Mesenchymal stem cell (in vitro differentiated cells and primary cell): Measurements from ENCODE around the gene ANO4.

Experiments used
- DNase-seq: peaks from one replicate; pipeline ENCODE4 v3.0.0-alpha.2; 2013
- H2AFZ ChIP-seq: one replicate; pipeline ENCODE4 v1.6.1; 2013; ENCODE audit warnings: low read depth, mild to moderate bottlenecking, control low read depth, inconsistent platforms, low read length, moderate library complexity
- H2AK5ac ChIP-seq: 2 replicates; pipeline ENCODE4 v1.6.1; 2013; ENCODE audit warnings: low read length, moderate library complexity, mild to moderate bottlenecking, inconsistent platforms; ENCODE audit not compliant: severe bottlenecking
- H2BK120ac ChIP-seq: one replicate; pipeline ENCODE4 v1.6.1; 2013; ENCODE audit warnings: low read depth, mild to moderate bottlenecking, inconsistent platforms, low read length, moderate library complexity
- H2BK12ac ChIP-seq, 2 experiments: one replicate each; pipeline ENCODE4 v1.6.1; 2013; ENCODE audit warnings: inconsistent platforms in 2 of 2, low read length in 2 of 2, mild to moderate bottlenecking in 2 of 2, moderate library complexity in 2 of 2, control low read depth in 1 of 2
- H2BK15ac ChIP-seq: one replicate; pipeline ENCODE4 v1.6.1; 2013; ENCODE audit warnings: mild to moderate bottlenecking, low read depth, inconsistent platforms; ENCODE audit not compliant: poor library complexity, severe bottlenecking
- H2BK5ac ChIP-seq: 2 replicates; pipeline ENCODE4 v1.6.1; 2013; ENCODE audit warnings: low read depth, mild to moderate bottlenecking, low read length, control low read depth, inconsistent platforms; ENCODE audit not compliant: poor library complexity, severe bottlenecking
- H3K14ac ChIP-seq, 2 experiments: one replicate each; pipeline ENCODE4 v1.6.1; 2013; ENCODE audit warnings: inconsistent platforms in 2 of 2, low read length in 2 of 2, control low read depth in 1 of 2, mild to moderate bottlenecking in 1 of 2, moderate library complexity in 1 of 2
- H3K18ac ChIP-seq, 2 experiments: one replicate each; pipeline ENCODE4 v1.6.1; 2013; ENCODE audit warnings: inconsistent platforms in 2 of 2, low read length in 2 of 2, control low read depth in 1 of 2, low read depth in 1 of 2, mild to moderate bottlenecking in 1 of 2
- H3K23ac ChIP-seq, 2 experiments: one replicate each; pipeline ENCODE4 v1.6.1; 2013; ENCODE audit warnings: inconsistent platforms in 2 of 2, low read length in 2 of 2, mild to moderate bottlenecking in 2 of 2, moderate library complexity in 2 of 2, control low read depth in 1 of 2
- H3K27ac ChIP-seq: 2 replicates; pipeline ENCODE4 v1.5.1; 2013; ENCODE audit warnings: mild to moderate bottlenecking, moderate library complexity, low read length, control low read depth, inconsistent platforms; ENCODE audit not compliant: poor library complexity, severe bottlenecking
- H3K27me3 ChIP-seq, 2 experiments: 2 replicates each; pipeline versions ENCODE4 v1.6.1 to v1.7.0; 2013; ENCODE audit warnings: low read length in 2 of 2, mild to moderate bottlenecking in 2 of 2, moderate library complexity in 2 of 2, control low read depth in 1 of 2, inconsistent platforms in 1 of 2; ENCODE audit not compliant: control insufficient read depth in 1 of 2, insufficient read depth in 1 of 2
- H3K36me3 ChIP-seq, 2 experiments: 2 replicates each; pipeline versions ENCODE4 v1.6.1 to v1.7.0; 2013; ENCODE audit warnings: low read length in 2 of 2, control low read depth in 1 of 2, inconsistent platforms in 1 of 2, low read depth in 1 of 2, mild to moderate bottlenecking in 1 of 2; ENCODE audit not compliant: insufficient read depth in 2 of 2, control insufficient read depth in 1 of 2
- H3K4ac ChIP-seq, 2 experiments: one replicate each; pipeline ENCODE4 v1.6.1; 2013; ENCODE audit warnings: inconsistent platforms in 2 of 2, low read length in 2 of 2, mild to moderate bottlenecking in 2 of 2, moderate library complexity in 2 of 2, control low read depth in 1 of 2, low read depth in 1 of 2
- H3K4me1 ChIP-seq: 2 replicates; pipeline ENCODE4 v1.6.1; 2013; ENCODE audit warnings: low read depth, low read length, control low read depth; ENCODE audit not compliant: control insufficient read depth, insufficient read depth
- H3K4me2 ChIP-seq: 2 replicates; pipeline ENCODE4 v1.6.1; 2013; ENCODE audit warnings: low read length, mild to moderate bottlenecking, inconsistent platforms; ENCODE audit not compliant: poor library complexity, severe bottlenecking
- H3K4me3 ChIP-seq, 2 experiments: 2 replicates each; pipeline versions ENCODE4 v1.5.1 to v1.7.0; 2013; ENCODE audit warnings: low read length in 2 of 2, mild to moderate bottlenecking in 2 of 2, control low read depth in 1 of 2, low read depth in 1 of 2; ENCODE audit not compliant: insufficient read depth in 1 of 2
- H3K79me1 ChIP-seq: replicated peaks from 2 replicates; pipeline ENCODE4 v1.6.1; 2013; ENCODE audit warnings: mild to moderate bottlenecking, control low read depth, low read length, inconsistent platforms; ENCODE audit not compliant: poor library complexity, severe bottlenecking
- H3K9ac ChIP-seq: 2 replicates; pipeline ENCODE4 v1.7.0; 2013; ENCODE audit warnings: mild to moderate bottlenecking, low read length, moderate library complexity
- H3K9me3 ChIP-seq: 2 replicates; pipeline ENCODE4 v1.7.0; 2013; ENCODE audit warnings: mild to moderate bottlenecking, low read length; ENCODE audit not compliant: control insufficient read depth
- H4K8ac ChIP-seq: one replicate; pipeline ENCODE4 v1.6.1; 2013; ENCODE audit warnings: inconsistent platforms, mild to moderate bottlenecking, low read length, moderate library complexity
- H4K91ac ChIP-seq: one replicate; pipeline ENCODE4 v1.6.1; 2013; ENCODE audit warnings: mild to moderate bottlenecking, low read length, inconsistent platforms
- WGBS: methylation state at CpG from one replicate; pipeline ENCODE4 v1.1.7; 2013; ENCODE audit warnings: mixed read lengths; 5-methylcytosine and 5-hydroxymethylcytosine counted together

Gene ANO4

GRCh38 chr12:101068402-101068801, 273.8 kb downstream of the ANO4 start:
- Histone ChIP-seq H3K36me3 (no peaks in the 10 kb centered on the region), H2AK5ac (no peak overlapping the region), H3K4me2 (no peak overlapping the region), H3K27me3 (no peaks in the 10 kb centered on the region), H4K91ac (no peak overlapping the region), H2AFZ (no peak overlapping the region), H2BK15ac (no peak overlapping the region), H3K23ac (no peak overlapping the region), H3K79me1 (no peaks in the 10 kb centered on the region), H3K4me1 (no peaks in the 10 kb centered on the region), H2BK120ac (no peak overlapping the region), H4K8ac (no peak overlapping the region), H2BK5ac (no peak overlapping the region), H3K9me3 (peaks cover 4% of the 10 kb centered on the region), H3K4ac (no peak overlapping the region), H3K18ac (no peak overlapping the region), H3K4me3 (no peak overlapping the region), H3K14ac (no peak overlapping the region), H2BK12ac (no peak overlapping the region), H3K9ac (no peak overlapping the region), H3K27ac (no peak overlapping the region)
- 93% methylated on average over 3 of the region's 3 CpGs for WGBS
- no peak for DNase-seq

- H3K18ac ChIP-seq: no peak overlapping the region
- no peak overlapping the region for H3K9ac ChIP-seq
- H2AFZ ChIP-seq: no peak overlapping the region
- H4K8ac ChIP-seq: no peak overlapping the region
- no peak overlapping the region for H2BK12ac ChIP-seq
- no peak overlapping the region for H2BK15ac ChIP-seq
- no peaks in the 10 kb centered on the region for H3K36me3 ChIP-seq
- H3K79me1 ChIP-seq: no peaks in the 10 kb centered on the region
- no peak overlapping the region for H3K4ac ChIP-seq
- H3K4me2 ChIP-seq: no peak overlapping the region
- DNase-seq: no peak
- H2BK5ac ChIP-seq: no peak overlapping the region
- H3K4me1 ChIP-seq: no peaks in the 10 kb centered on the region
- WGBS: 100% methylated on average over 3 of the region's 4 CpGs
- no peaks in the 10 kb centered on the region for H3K27me3 ChIP-seq
- no peak overlapping the region for H3K27ac ChIP-seq
- no peak overlapping the region for H2AK5ac ChIP-seq
- H2BK120ac ChIP-seq: no peak overlapping the region
- no peak overlapping the region for H3K14ac ChIP-seq
- no peak overlapping the region for H3K23ac ChIP-seq
- no peak overlapping the region for H4K91ac ChIP-seq
- no peak overlapping the region for H3K4me3 ChIP-seq
- H3K9me3 ChIP-seq: peaks cover 4% of the 10 kb centered on the region
Observed at GRCh38 chr12:101068836-101069235, 274.3 kb downstream of the ANO4 start.

GRCh38 chr12:101074940-101075680, 280.5 kb downstream of the ANO4 start:
- no peak overlapping the region for H3K18ac ChIP-seq
- H4K8ac ChIP-seq: no peak overlapping the region
- H3K4ac ChIP-seq: no peak overlapping the region
- no peak overlapping the region for H3K23ac ChIP-seq
- no peak overlapping the region for H2AK5ac ChIP-seq
- no peaks in the 10 kb centered on the region for H3K36me3 ChIP-seq
- H2BK5ac ChIP-seq: no peak overlapping the region
- no peak for DNase-seq
- no peak overlapping the region for H4K91ac ChIP-seq
- no peak overlapping the region for H3K4me2 ChIP-seq
- H3K14ac ChIP-seq: no peak overlapping the region
- no peak overlapping the region for H2BK120ac ChIP-seq
- H3K9me3 ChIP-seq: peaks cover 4% of the 10 kb centered on the region
- no peak overlapping the region for H3K9ac ChIP-seq
- peak overlapping the region; percentile 5 for H3K27ac ChIP-seq
- no peaks in the 10 kb centered on the region for H3K79me1 ChIP-seq
- H2BK12ac ChIP-seq: no peak overlapping the region
- 92% methylated on average over 6 of the region's 7 CpGs for WGBS
- H2AFZ ChIP-seq: no peak overlapping the region
- H3K4me3 ChIP-seq: no peak overlapping the region
- H3K27me3 ChIP-seq: no peaks in the 10 kb centered on the region
- H2BK15ac ChIP-seq: no peak overlapping the region
- no peaks in the 10 kb centered on the region for H3K4me1 ChIP-seq

- no peak overlapping the region for H3K4me2 ChIP-seq
- peak overlapping the region; percentile 14 for H3K9ac ChIP-seq
- no peaks in the 10 kb centered on the region for H3K4me1 ChIP-seq
- H3K36me3 ChIP-seq: no peaks in the 10 kb centered on the region
- no peak overlapping the region for H3K4me3 ChIP-seq
- no peak overlapping the region for H3K14ac ChIP-seq
- H4K91ac ChIP-seq: no peak overlapping the region
- H3K9me3 ChIP-seq: peaks cover 1% of the 10 kb centered on the region
- H3K79me1 ChIP-seq: no peaks in the 10 kb centered on the region
- no peak overlapping the region for H2BK120ac ChIP-seq
- no peaks in the 10 kb centered on the region for H3K27me3 ChIP-seq
- no peak overlapping the region for H2BK15ac ChIP-seq
- H3K27ac ChIP-seq: no peak overlapping the region
- WGBS: 37% methylated on average over 4 of the region's 4 CpGs
- no peak overlapping the region for H3K18ac ChIP-seq
- H3K4ac ChIP-seq: no peak overlapping the region
- H2BK5ac ChIP-seq: no peak overlapping the region
- H2BK12ac ChIP-seq: no peak overlapping the region
- H4K8ac ChIP-seq: no peak overlapping the region
- DNase-seq: peak; percentile 27
- no peak overlapping the region for H2AFZ ChIP-seq
- H3K23ac ChIP-seq: no peak overlapping the region
- H2AK5ac ChIP-seq: no peak overlapping the region
Observed at GRCh38 chr12:101076921-101077320, 282.3 kb downstream of the ANO4 start.
